K562 (cell line): ENCODE measurements around the gene CRKL. TPM values are rescaled to one million over a fixed set of nuclear protein-coding genes. Genes with fewer than 3 reads are reported as not detected.

ENCODE experiments used
- AFF1 ChIP-seq, 2 experiments: fragments of 450-650 bp; IDR thresholded peaks; 2 replicates each; pipeline ENCODE4 v1.6.1; 2018; ENCODE audit warnings: mild to moderate bottlenecking in 2 of 2, low read depth in 1 of 2; ENCODE audit not compliant: partially characterized antibody in 2 of 2
- CEBPG ChIP-seq, 3 experiments: fragments of 200-800 bp in 1 of 3; sonication (Bioruptor generic) in 1 of 3; sonication (generic) in 1 of 3; formaldehyde crosslinking in 1 of 3; IDR thresholded peaks in 2 of 3; conservative IDR thresholded peaks in 1 of 3; 2 replicates each; pipeline versions ENCODE4 v1.6.1 to v1.8.0; 2016 to 2022; ENCODE audit warnings: missing compliant biosample characterization in 2 of 3, missing genetic modification characterization in 2 of 3, mild to moderate bottlenecking in 1 of 3, missing genetic modification reagents in 1 of 3
- E2F3 ChIP-seq: fragments of 250-450 bp; sonication (Bioruptor Pico); IDR thresholded peaks from 2 replicates; pipeline ENCODE4 v1.4.0; 2020; ENCODE audit warnings: mild to moderate bottlenecking
- FOXK1 ChIP-seq: sonication (generic); formaldehyde crosslinking; IDR thresholded peaks from 2 replicates; pipeline ENCODE4 v1.8.0; 2022; ENCODE audit warnings: missing genetic modification reagents, mild to moderate bottlenecking, borderline replicate concordance
- HBP1 ChIP-seq: fragments of 450-650 bp; formaldehyde crosslinking; IDR thresholded peaks from 2 replicates; pipeline ENCODE4 v1.4.0; 2022; ENCODE audit warnings: missing genetic modification characterization
- ID3 ChIP-seq, 2 experiments: fragments of 250-450 bp in 1 of 2; fragments of 450-650 bp in 1 of 2; sonication (Bioruptor Pico) in 1 of 2; IDR thresholded peaks; 2 replicates each; pipeline versions ENCODE4 v1.6.1 to v1.8.0; 2016 to 2021; ENCODE audit warnings: mild to moderate bottlenecking in 2 of 2, moderate library complexity in 2 of 2, missing compliant biosample characterization in 1 of 2, missing genetic modification characterization in 1 of 2
- KDM5B ChIP-seq: fragments of 200-600 bp; sonication (generic); IDR thresholded peaks from 2 replicates; pipeline ENCODE4 v1.6.1; 2012; ENCODE audit warnings: low read depth, mild to moderate bottlenecking, moderate library complexity, low read length, control low read depth, inconsistent platforms; ENCODE audit not compliant: insufficient replicate concordance
- MAFF ChIP-seq: IDR thresholded peaks from 2 replicates; pipeline ENCODE4 v1.6.1; 2012; ENCODE audit warnings: low read length, improper control_type of control experiment
- NCOR1 ChIP-seq: fragments of 450-650 bp; IDR thresholded peaks from 2 replicates; pipeline ENCODE4 v1.6.1; 2016; ENCODE audit warnings: mild to moderate bottlenecking, moderate library complexity
- NR4A1 ChIP-seq, 2 experiments: fragments of 250-450 bp in 1 of 2; fragments of 450-650 bp in 1 of 2; sonication (Bioruptor Pico) in 1 of 2; IDR thresholded peaks; 2 replicates each; pipeline versions ENCODE4 v1.4.0 to v1.6.1; 2016 to 2020; ENCODE audit warnings: mild to moderate bottlenecking in 2 of 2, missing compliant biosample characterization in 1 of 2, missing genetic modification characterization in 1 of 2, moderate library complexity in 1 of 2
- OTX1 ChIP-seq: fragments of 450-650 bp; formaldehyde crosslinking; IDR thresholded peaks from 2 replicates; pipeline ENCODE4 v1.4.0; 2022; ENCODE audit warnings: mild to moderate bottlenecking
- ZNF639 ChIP-seq, 2 experiments: fragments of 200-800 bp in 1 of 2; sonication (Bioruptor generic) in 1 of 2; sonication (generic) in 1 of 2; formaldehyde crosslinking in 1 of 2; IDR thresholded peaks in 1 of 2; conservative IDR thresholded peaks in 1 of 2; 2 replicates each; pipeline versions ENCODE4 v1.5.0 to v1.6.1; 2016 to 2020; ENCODE audit warnings: missing compliant biosample characterization in 1 of 2, missing genetic modification characterization in 1 of 2, missing genetic modification reagents in 1 of 2
- ZNF764 ChIP-seq: fragments of 250-450 bp; sonication (Bioruptor Pico); IDR thresholded peaks from 2 replicates; pipeline ENCODE4 v1.4.0; 2020; ENCODE audit warnings: low read depth, mild to moderate bottlenecking, moderate library complexity
- ZSCAN32 ChIP-seq: fragments of 450-650 bp; formaldehyde crosslinking; IDR thresholded peaks from 2 replicates; pipeline ENCODE4 v1.4.0; 2020; ENCODE audit warnings: mild to moderate bottlenecking, moderate library complexity
- polyA plus RNA-seq, 8 experiments: library from polyadenylated mRNA; depleted of rRNA in 4 of 8; stranded (reverse) in 5 of 8; unstranded in 3 of 8; fragments of >200 nt; fragmentation: Nextera tagmentation in 2 of 8; fragmentation: Illumina TruSeq in 1 of 8; extraction: Ambion mirVana in 2 of 8; extraction: Trizol in 1 of 8; gene quantifications; 2 replicates each; pipeline versions ENCODE4 v1.2.1 to v1.2.3, GENCODE V29; 2011 to 2014; ENCODE audit warnings: inconsistent platforms in 1 of 8, missing spikeins in 1 of 8
- total RNA-seq, 7 experiments: library from RNA; depleted of rRNA in 6 of 7; stranded (reverse); fragments of >200 nt in 6 of 7; fragmentation: Illumina TruSeq in 2 of 7; extraction: Trizol in 2 of 7; gene quantifications; 2 replicates each; pipeline versions ENCODE4 v1.2.1 to v1.2.3, GENCODE V29; 2011 to 2021; ENCODE audit warnings: low replicate concordance in 1 of 7

The CRKL gene
- total and polyA plus RNA-seq, 9 of the 15 experiments (the other 6 are each of a cell fraction or from before 2014, with no cell fraction given), result 100 to 263 (median 124) TPM

GRCh38 chr22:20946080-20946986 lies 29.1 kb downstream of the CRKL start (continued):
- no peak for TF ChIP-seq FOXK1
- 0 out of 2 replicates have a peak, but pooled peaks have one; percentile 57 for TF ChIP-seq HBP1
- 0 out of 2 replicates have a peak, but pooled peaks have one; percentile 56 for TF ChIP-seq ZSCAN32 (CRISPR knock-in tag)
- 0 out of 2 replicates have a peak, but pooled peaks have one; percentile 70 for TF ChIP-seq OTX1
- TF ChIP-seq E2F3 (CRISPR knock-in tag), result 0 out of 2 replicates have a peak, but pooled peaks have one; percentile 43
- TF ChIP-seq MAFF, result peak; percentile 7; the same call in 1 of the 2 replicates
- TF ChIP-seq ID3 (CRISPR knock-in tag; IDR thresholded peaks at IDR 0.05), result no peak
- TF ChIP-seq ID3 (tag; IDR thresholded peaks at IDR 0.05), result peak; percentile 55; the same call in 1 of the 2 replicates
- peak; percentile 63; the same call in 1 of the 2 replicates for TF ChIP-seq CEBPG (CRISPR knock-in tag; IDR thresholded peaks at IDR 0.05)
- TF ChIP-seq CEBPG (tag; conservative IDR thresholded peaks at IDR 0.05 in 1 of 2, IDR thresholded peaks at IDR 0.05 in 1 of 2), result no peak
- TF ChIP-seq AFF1 (IDR thresholded peaks at IDR 0.05; ENCODE audit: low read depth in 1 of 2, partially characterized antibody in 2 of 2), result no peak
- TF ChIP-seq KDM5B, result peak; percentile 40
- TF ChIP-seq NCOR1, result no peak
- TF ChIP-seq ZNF764, result 0 out of 2 replicates have a peak, but pooled peaks have one; percentile 19
- no peak for TF ChIP-seq ZNF639 (CRISPR knock-in tag; conservative IDR thresholded peaks at IDR 0.05 in 1 of 2, IDR thresholded peaks at IDR 0.05 in 1 of 2)
- 0 out of 2 replicates have a peak, but pooled peaks have one; percentile 17 for TF ChIP-seq NR4A1 (CRISPR knock-in tag; IDR thresholded peaks at IDR 0.05)
- TF ChIP-seq NR4A1 (tag; IDR thresholded peaks at IDR 0.05), result no peak
